Activated CD8-positive, alpha-beta memory T cell treated with anti-CD3 and anti-CD28 coated beads, Interleukin-2, amount 50 U/mL, for 48 hours (primary cell): Measurements from ENCODE around the gene CYP4Z1.
"Not testable (repeated sequence)": the region's sequence is repeated elsewhere in the genome, so short reads cannot be mapped to it uniquely, and the experiment has no call there.

Experiments
- DNase-seq: peaks from one replicate; pipeline ENCODE4 v3.0.0-alpha.2; 2020

CYP4Z1 gene

DNA sequence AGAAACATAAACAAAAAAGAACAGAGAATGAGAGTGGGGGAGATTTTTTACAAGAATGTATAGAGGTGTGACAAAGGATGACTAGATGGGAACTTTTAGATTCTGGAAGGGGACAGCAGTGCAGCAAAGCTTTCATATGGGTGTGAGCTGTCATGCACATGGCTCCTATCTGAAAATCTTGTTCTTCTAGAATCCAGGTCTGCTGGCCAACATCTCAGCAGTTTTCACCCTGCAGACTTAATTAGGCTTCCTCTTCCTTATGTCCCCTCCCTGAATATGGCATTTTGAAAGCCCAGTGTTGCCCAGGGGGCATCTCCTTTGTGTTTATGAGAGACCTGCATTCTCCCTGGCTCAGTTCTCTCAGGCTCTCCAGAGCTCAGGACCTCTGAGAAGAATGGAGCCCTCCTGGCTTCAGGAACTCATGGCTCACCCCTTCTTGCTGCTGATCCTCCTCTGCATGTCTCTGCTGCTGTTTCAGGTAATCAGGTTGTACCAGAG, at the start of gene CYP4Z1:
Gene CYP4Z1 (plus strand): TSS at position 135 of the 498 bp plus-strand sequence. CDS start 260 bp downstream, at position 395.
- no peak for DNase-seq

- no peak for DNase-seq
These were observed 46.0 kb upstream of the CYP4Z1 start for GRCh38 chr1:47021070-47021469.

DNA sequence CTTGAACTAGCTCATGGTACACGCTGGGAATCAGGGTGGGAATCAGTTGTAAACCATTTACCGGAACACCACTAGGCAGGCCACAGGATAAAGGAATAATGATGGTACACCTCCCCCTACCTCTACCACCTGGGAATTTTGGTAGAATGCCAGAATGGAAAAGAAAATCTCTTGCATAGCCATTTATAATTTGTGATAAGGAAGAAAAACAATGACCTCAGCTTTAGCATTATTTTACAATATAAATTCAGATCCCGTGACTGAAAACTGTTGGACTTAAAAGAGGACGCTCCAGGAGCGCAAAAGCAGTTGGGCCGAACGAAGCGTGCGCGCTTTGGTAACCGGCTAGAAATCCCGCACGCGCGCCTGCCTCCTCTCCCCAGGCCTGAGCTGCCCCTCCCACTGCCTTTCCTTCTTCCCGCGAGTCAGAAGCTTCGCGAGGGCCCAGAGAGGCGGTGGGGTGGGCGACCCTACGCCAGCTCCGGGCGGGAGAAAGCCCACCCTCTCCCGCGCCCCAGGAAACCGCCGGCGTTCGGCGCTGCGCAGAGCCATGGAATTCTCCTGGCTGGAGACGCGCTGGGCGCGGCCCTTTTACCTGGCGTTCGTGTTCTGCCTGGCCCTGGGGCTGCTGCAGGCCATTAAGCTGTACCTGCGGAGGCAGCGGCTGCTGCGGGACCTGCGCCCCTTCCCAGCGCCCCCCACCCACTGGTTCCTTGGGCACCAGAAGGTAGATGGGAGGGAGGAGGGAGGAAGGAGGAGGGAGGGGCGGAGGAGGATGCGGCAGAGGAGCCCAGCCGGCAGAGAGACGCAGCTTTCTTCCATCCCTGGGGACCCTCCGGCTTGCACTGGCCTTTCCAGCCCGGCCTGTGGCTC, 43.5 kb upstream of the CYP4Z1 start, which contains the start of gene CYP4X1:
Gene CYP4X1 (plus strand): TSS at position 402 of the 873 bp plus-strand sequence. CDS start 149 bp downstream, at position 551.
- DNase-seq: no peak

DNA sequence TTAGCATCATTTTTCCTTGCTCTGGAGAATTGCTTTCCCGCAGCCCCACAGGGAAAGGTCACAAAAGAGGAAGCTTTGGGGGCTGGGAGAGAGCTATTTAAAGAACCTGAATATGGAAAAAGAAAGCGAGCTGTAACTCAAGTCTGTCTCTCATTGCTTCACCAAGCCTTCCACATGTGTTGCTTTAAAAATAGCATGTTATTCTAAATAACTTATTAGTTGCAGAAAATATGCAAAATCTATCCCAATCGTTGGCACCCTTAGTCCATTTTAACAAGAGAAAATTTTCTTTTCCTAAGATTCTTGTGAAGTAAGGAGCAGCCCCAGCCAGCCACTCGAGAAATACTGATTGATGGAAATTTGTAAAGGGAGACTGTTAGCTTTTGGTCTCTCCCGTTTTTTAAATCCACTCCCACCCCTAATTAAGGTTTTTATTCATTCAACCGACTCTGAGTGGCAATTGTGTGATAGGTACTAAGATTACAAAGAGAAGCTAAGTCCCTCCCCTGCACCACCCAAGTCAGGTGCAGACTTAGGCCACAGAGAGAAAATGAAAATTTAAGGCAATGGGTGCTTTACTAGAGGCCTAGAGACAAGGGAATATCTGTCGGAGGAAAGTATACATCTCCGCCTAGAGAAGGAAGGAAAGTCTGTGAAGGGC, 42.8 kb upstream of the CYP4Z1 start:
- DNase-seq: no peak

GRCh38 chr1:47030170-47030805, 36.7 kb upstream of the CYP4Z1 start:
- DNase-seq: no peak

DNA sequence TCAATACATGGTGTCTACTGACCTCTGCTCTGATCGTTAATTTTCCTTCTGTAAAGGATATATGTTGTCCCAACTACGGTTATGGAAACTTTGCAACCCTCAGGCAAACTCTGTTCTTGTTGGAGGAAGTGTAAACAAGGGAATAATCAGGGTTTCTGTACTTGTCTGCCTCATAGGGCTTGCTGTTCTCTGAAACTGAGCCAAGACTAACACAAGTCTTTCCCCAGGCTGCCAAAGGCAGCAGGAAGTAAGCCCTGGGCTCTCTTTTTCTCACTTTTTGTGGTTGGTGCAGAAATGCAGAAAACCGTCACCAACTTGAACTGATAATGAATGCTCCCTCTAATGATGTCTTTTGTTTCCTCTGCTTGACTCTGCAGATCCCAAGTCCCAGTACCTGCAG, 36.0 kb upstream of the CYP4Z1 start:
- DNase-seq: no peak

- no peak for DNase-seq
These were observed 35.4 kb upstream of the CYP4Z1 start for GRCh38 chr1:47031585-47031984.

GRCh38 chr1:47036764-47037163, 30.3 kb upstream of the CYP4Z1 start:
- no peak for DNase-seq

DNA sequence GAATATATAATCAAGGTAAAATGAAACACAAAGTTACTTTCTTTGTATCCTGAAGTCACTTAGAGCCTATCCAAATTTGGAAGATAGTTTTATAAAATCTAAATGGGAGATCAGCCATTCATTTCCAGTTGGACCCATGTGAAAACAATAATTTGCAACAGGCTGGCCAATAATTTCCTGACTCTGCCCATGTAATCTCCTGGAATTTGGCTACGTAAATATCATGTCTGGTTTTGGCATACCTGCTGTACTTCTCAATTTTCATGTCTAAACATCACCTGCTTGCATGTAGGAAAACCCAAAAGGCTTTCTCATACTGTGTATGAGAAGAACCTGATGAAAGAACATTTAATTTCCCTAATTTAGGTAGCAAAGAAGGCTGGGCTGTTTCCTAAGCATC, 7.7 kb upstream of the CYP4Z1 start:
- no peak for DNase-seq

DNA sequence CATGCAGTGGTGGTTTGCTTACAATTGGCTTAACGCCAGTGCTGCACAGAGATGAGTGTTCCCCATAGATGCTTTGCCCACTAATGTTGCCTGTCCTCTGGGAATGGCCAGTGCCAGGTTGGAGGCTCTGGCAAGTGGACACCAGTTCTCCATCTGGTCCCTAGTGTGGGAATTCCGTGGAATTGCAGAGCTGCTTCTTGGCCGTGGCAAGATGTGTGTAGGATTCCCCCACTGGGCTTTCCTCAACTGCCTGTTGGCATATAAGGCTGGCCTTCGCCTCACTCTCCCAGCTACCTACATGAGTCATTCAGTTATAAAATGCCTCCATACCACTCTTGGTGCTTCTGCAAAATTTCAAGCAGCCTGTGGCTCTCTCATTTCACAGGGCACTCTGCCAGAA, 2.0 kb downstream of the CYP4Z1 start:
- DNase-seq: not testable (repeated sequence)

GRCh38 chr1:47069509-47069908, 2.5 kb downstream of the CYP4Z1 start:
- not testable (repeated sequence) for DNase-seq

DNA sequence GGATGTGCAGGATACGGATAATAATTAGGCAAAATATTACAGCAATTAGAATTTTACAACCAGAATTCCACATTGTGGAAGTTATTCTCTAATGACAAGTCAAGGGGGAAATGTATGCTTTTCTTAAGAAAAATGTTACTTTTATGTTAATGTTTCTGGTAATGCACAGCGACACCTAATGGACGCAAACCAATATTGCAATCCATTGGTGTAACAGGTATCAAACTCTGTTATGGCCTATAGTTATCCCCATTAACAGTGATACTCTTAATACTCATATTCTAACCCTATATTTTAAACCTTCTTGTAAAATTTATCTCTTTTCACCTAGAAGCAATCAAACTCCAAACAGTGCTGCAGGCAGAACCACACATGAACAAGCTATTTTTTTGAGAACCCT, 22.3 kb downstream of the CYP4Z1 start:
- peak; percentile 52 for DNase-seq

- not testable (repeated sequence) for DNase-seq
These were observed 24.4 kb downstream of the CYP4Z1 start for GRCh38 chr1:47091476-47091875.

GRCh38 chr1:47104816-47105215, 37.8 kb downstream of the CYP4Z1 start:
- no peak for DNase-seq

DNA sequence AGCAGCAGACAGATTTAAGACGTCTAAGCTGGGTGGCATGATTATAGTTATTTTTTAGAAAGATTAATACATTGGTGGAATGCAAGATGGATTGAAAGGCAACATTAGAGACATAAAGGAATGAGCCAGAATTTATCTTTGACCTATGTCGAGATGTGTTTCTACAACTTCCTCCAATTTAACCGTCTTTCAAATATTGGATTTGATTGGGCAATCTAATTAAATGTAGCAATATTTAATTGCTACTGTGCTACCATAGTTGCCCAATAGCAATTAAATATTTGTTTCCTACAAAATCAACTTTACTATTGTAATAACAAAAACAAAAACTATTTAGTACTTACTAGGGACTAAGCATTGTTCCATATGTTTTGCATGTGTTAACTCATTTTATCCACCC, 39.8 kb downstream of the CYP4Z1 start:
- no peak for DNase-seq

- DNase-seq: not testable (repeated sequence)
These were observed 41.0 kb downstream of the CYP4Z1 start for GRCh38 chr1:47107851-47108574.

DNA sequence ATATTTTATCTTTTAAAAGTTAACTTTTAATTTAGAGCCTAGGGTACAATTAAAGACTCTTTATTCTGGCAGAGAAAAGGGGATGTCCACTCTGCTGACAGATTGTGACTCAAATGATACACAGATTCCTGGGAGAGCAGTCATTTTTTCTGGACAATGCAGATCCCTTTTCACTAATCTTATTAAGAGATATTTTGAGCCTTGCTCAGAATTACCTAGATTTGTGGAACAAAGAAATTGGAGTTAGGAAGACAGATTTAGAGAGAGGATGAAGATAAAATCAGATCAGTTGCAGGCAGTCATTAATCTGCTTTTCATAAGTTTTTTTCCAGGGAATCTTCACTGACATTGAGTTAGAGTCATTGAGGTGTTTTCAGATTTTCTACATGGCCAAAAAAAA, 42.5 kb downstream of the CYP4Z1 start:
- DNase-seq: not testable (repeated sequence)

DNA sequence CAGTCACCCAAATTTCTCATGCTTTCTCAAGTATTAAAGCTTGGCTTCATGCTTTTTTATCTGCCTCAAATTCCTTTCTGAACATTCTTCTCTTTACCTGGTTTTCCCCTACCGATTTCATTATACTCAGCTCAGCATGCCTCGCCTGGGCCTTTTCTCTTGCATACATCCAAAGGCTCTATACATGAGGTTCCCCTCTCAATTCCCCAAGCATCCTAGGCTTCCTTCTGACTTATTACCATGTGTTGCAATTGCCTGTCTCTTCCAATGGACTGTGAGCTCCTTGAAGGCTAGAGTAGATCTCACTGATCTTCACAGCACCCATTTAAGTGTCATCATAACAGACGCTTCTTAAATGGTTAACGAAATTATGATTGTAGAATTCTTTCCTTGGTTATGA, 46.1 kb downstream of the CYP4Z1 start:
- DNase-seq: no peak

DNA sequence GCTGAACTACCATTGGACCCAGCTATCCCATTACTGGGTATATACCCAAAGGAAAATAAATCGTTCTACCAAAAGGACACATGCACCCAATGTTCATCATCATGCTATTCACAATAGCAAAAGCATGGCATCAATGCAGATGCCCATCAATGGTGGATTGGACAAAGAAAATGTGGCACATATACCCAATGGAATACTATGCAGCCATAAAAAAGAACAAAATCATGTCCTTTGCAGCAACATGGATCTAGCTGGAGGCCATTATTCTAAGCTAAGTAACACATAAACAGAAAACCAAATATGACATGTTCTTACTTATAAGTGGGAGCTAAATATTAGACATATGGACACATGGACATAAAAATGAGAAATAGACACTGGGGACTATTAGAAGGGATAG, 54.0 kb downstream of the CYP4Z1 start:
- not testable (repeated sequence) for DNase-seq

DNA sequence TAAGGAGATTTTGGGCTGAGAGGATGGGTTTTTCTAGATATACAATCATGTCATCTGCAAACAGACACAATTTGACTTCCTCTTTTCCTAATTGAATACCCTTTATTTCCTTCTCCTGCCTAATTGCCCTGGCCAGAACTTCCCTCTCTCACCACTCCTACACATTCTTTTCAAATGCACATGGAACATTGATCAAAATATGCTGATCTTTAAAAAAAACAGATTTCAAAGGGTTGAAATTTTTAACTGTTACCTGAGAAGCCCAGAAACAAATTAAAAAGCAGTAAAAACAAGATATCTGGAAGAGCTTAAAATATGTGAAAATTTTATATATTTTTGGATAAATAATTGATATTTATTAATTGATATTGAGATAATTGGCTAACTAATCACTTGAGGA, 57.8 kb downstream of the CYP4Z1 start:
- DNase-seq: not testable (repeated sequence)

GRCh38 chr1:47126997-47127396, 60.0 kb downstream of the CYP4Z1 start:
- DNase-seq: not testable (repeated sequence)

DNA sequence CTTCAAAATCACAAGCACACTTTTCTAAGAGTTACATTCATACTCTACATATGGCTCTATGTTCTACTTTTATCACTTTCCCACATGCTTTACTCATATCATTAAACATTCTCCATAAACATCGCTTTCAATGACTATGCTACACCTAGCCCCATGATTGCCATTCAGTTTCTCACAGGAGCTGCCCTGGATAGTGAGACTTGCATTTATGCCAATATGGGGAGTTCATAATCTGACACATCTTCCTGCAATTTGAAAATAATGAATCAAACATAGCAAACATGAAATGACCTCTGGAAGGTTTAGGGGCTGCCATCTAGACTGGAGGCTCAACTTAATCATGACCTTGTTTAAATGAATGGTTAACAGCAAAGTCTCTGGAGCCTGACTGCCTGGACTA, 61.2 kb downstream of the CYP4Z1 start:
- no peak for DNase-seq

- not testable (repeated sequence) for DNase-seq
These were observed 61.8 kb downstream of the CYP4Z1 start for GRCh38 chr1:47128854-47129253.
